ENCODE data around the gene UIMC1. TPM values are rescaled to one million over a fixed set of nuclear protein-coding genes. Genes with fewer than 3 reads are reported as not detected.
"Not testable (repeated sequence)": the region's sequence is repeated elsewhere in the genome, so short reads cannot be mapped to it uniquely, and the experiment has no call there.

UIMC1 gene
- total RNA-seq (2014; rRNA removed; shearing (Covaris generic)): 36.0 and 44.2 TPM in 2 replicates

DNA sequence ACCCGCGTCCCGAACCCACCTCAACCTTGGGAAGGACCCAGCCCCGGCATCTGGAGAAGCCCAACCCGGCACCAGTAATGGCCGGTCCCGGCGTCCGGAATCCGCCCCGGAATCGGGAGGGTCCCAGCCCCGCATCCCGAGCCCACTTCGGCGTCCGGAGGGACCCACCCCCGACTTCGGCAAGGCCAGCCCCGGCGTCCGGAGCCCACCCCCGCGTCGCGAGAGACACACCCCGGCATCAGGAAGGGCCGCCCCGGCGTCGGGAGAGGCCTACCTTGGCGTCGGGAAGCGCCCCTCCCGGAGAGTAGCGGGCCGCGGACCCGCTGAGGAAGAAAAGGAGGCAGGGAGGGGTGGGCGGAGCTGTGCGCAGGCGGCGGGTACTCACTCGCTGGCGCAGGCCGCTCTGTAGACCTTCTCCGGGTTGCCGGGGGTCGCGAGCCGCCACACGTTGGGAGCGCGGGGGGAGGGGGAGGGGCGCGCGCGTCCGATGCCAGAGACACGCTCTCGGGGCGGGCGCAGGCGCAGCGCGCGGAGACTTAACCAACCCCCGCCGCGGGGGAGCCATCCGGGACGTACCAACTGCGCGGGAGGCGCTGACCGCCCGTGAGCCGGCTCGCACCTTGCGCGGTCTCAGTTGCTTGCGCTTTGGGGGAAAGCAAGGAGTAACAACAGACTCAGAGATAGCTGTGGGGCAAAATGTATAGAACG lies at the start of gene UIMC1:
UIMC1 (minus strand) TSS at position 515 of the 708 bp plus-strand sequence. CDS start 24,164 bp downstream, outside the sequence.
- peak; percentile 97 for DNase-seq
- no peaks in the 10 kb centered on the region for H3K27me3 ChIP-seq (ENCODE audit: control insufficient read depth, insufficient read depth, low read length)
- no peaks in the 10 kb centered on the region for H3K36me3 ChIP-seq (replicated peaks; ENCODE audit: control insufficient read depth, insufficient read depth, low read length)

DNA sequence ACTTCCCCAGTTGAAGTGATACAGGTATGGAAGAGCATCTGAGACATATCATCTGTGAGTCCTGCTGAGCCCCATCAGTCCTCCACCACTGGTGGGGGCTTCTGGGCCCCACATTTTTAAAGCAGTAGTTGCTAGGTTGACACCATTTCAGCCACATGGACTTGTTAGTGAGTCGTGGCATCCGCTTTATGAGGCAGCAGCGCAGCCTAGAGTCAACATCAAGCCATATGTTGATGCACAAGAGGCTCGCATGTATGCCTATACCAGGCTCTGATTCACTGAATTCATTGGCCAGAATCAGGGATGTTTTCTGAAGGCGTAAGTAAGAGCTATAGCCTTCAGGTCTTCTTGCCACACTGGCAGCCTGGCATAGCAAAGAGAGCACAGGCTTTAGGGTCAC lies 42.7 kb upstream of the UIMC1 start:
- peaks cover 10% of the 10 kb centered on the region for H3K36me3 ChIP-seq (replicated peaks; ENCODE audit: control insufficient read depth, insufficient read depth, low read length)
- no peak for DNase-seq
- no peaks in the 10 kb centered on the region for H3K27me3 ChIP-seq (ENCODE audit: control insufficient read depth, insufficient read depth, low read length)
- no peak overlapping the region for H3K4me3 ChIP-seq (ENCODE audit: insufficient read depth, low read depth, low read length)

More for the DNA sequence above, at the start of gene UIMC1:
- peak within 1 kb of the TSS; percentile 98 for H3K4me3 ChIP-seq (ENCODE audit: insufficient read depth, low read depth, low read length)

DNA sequence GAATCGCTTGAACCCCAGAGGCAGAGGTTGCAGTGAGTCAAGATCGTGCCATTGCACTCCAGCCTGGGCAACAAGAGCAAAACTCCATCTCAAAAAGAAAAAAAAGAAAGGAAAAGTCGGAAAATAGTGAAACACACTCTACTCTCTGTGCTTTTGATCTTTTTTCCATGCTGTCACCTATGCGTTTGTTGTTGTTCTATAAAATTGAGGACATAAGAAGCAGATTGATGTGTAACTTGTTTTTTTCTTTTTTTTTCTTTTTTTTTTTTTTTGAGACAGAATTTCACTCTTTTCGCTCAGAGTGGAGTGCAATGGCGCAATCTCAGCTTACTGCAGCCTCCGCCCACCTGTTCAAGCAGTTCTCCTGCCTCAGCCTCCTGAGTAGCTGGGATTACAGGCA lies 42.0 kb upstream of the UIMC1 start:
- not testable (repeated sequence) for H3K4me3 ChIP-seq (ENCODE audit: insufficient read depth, low read depth, low read length); DNase-seq; H3K27me3 ChIP-seq (ENCODE audit: control insufficient read depth, insufficient read depth, low read length)
- H3K36me3 ChIP-seq (replicated peaks; ENCODE audit: control insufficient read depth, insufficient read depth, low read length): peaks cover 10% of the 10 kb centered on the region

DNA sequence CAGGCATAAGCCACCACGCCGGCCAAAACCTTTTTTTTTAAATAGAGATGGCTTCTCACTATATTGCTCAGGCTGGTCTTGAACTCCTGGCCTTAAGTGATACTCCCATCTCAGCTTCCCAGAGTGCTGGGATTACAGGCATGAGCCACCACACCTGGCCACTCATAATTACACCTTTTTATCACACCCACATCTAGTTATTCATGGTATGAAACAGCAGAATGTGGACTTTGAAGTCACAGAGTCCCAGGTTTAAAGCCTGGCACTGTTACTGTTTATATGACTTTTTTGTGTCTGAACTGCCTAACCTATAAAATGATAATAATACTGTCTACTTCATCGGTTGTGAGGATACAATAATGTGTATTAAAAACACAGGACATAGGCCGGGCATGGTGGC lies 39.1 kb upstream of the UIMC1 start:
- DNase-seq: no peak
- H3K27me3 ChIP-seq (ENCODE audit: control insufficient read depth, insufficient read depth, low read length): no peaks in the 10 kb centered on the region
- peaks cover 9% of the 10 kb centered on the region for H3K36me3 ChIP-seq (replicated peaks; ENCODE audit: control insufficient read depth, insufficient read depth, low read length)
- H3K4me3 ChIP-seq (ENCODE audit: insufficient read depth, low read depth, low read length): no peak overlapping the region

DNA sequence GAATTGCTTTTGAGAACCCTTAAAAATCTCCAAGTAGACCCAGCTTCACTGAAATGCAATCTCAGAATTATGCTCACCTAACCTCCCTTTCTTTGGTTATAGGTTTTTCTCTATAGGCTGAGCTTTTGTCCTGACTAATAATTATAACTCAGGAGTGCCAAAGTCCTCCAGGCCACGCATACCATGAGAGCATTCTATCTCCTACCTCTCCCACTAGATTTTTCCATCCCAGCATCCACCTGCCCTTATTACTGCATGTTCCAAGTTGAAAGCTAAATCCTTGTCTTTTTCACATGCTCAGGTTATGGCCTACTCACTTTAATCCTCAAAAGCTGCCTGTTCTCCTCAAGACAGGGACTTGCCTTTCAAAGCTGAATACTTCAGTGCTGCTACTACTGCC lies 38.1 kb upstream of the UIMC1 start:
- H3K4me3 ChIP-seq (ENCODE audit: insufficient read depth, low read depth, low read length): no peak overlapping the region
- peaks cover 9% of the 10 kb centered on the region for H3K36me3 ChIP-seq (replicated peaks; ENCODE audit: control insufficient read depth, insufficient read depth, low read length)
- DNase-seq: no peak
- H3K27me3 ChIP-seq (ENCODE audit: control insufficient read depth, insufficient read depth, low read length): no peaks in the 10 kb centered on the region

GRCh38 chr5:177043958-177044357 lies 37.4 kb upstream of the UIMC1 start:
- H3K27me3 ChIP-seq (ENCODE audit: control insufficient read depth, insufficient read depth, low read length): no peaks in the 10 kb centered on the region
- peaks cover 6% of the 10 kb centered on the region for H3K36me3 ChIP-seq (replicated peaks; ENCODE audit: control insufficient read depth, insufficient read depth, low read length)
- H3K4me3 ChIP-seq (ENCODE audit: insufficient read depth, low read depth, low read length): no peak overlapping the region
- DNase-seq: no peak

DNA sequence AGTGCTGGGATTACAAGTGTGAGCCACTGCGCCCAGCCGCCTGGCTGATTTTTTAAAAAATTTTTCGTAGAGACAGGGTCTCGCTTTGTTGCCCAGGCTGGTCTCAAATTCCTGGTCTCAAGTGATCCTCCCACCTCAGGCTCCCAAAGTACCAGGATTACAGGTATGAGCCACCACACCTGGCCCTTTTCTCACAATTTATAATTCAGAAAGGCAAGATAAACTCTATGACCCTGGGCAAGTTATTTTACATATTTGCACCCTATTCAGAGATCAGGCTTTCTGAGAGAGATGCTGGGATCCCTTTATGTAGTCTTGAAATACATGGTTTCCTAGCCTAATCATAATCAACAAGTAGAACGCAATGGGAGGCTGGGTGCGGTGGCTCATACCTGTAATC lies 36.5 kb upstream of the UIMC1 start:
- DNase-seq: no peak
- Histone ChIP-seq H3K27me3 (ENCODE audit: control insufficient read depth, insufficient read depth, low read length) (no peaks in the 10 kb centered on the region), H3K36me3 (replicated peaks; ENCODE audit: control insufficient read depth, insufficient read depth, low read length) (peaks cover 6% of the 10 kb centered on the region), H3K4me3 (ENCODE audit: insufficient read depth, low read depth, low read length) (no peak overlapping the region)

- DNase-seq: no peak
- Histone ChIP-seq H3K27me3 (ENCODE audit: control insufficient read depth, insufficient read depth, low read length) (no peaks in the 10 kb centered on the region), H3K4me3 (ENCODE audit: insufficient read depth, low read depth, low read length) (no peak overlapping the region), H3K36me3 (replicated peaks; ENCODE audit: control insufficient read depth, insufficient read depth, low read length) (peaks cover 6% of the 10 kb centered on the region)
These were observed 35.4 kb upstream of the UIMC1 start for GRCh38 chr5:177041936-177042335.

DNA sequence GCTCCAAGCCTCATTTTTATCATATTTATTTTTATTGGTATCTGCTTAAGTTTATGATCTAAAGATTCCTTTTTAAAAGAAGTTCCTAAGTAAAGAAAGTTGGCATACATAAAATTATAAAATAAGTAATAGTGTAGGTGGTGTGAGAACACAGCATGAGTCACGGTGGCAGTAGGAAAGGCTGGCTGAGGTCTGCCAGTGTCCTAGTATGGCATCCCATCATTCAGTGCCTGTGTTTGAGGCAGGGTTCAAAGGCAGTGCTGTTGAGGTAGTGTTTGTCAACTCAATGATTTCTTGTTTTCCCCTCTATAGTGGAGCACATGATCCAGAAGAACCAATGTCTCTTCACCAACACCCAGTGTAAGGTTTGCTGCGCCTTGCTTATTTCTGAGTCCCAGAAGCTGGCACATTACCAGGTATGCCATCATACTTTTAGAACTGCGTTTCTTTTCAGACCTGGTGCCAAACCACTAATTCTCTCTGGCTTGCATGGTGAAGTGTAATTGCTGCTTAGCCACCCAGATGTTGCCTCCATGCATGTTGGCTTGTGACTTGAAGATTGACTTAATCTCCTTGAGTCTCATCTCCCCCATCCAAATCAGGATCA lies 34.3 kb upstream of the UIMC1 start:
- Histone ChIP-seq H3K4me3 (ENCODE audit: insufficient read depth, low read depth, low read length) (no peak overlapping the region), H3K27me3 (ENCODE audit: control insufficient read depth, insufficient read depth, low read length) (no peaks in the 10 kb centered on the region), H3K36me3 (replicated peaks; ENCODE audit: control insufficient read depth, insufficient read depth, low read length) (peaks cover 6% of the 10 kb centered on the region)
- DNase-seq: no peak

DNA sequence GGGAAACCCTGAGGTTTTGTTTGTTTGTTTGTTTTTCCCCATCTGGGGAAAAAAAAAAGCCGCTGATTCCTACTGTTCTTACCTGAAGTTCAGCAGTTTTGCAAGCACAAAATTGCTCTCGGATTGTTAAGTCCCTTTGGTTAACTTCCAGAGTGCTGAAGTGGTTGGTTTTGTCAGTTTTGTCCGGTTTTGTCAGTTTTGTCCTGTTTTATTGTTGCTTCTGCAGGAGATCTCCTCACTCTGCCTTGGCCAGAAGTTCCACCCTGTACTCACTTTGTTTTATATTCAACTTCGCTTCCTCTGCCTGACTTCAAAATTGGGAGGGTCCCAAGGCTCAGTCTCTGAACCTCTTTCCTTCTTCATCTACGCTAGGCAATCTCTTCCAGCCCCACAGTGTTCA lies 30.3 kb upstream of the UIMC1 start:
- DNase-seq: no peak
- H3K27me3 ChIP-seq (ENCODE audit: control insufficient read depth, insufficient read depth, low read length): no peaks in the 10 kb centered on the region
- H3K4me3 ChIP-seq (ENCODE audit: insufficient read depth, low read depth, low read length): no peak overlapping the region
- H3K36me3 ChIP-seq (replicated peaks; ENCODE audit: control insufficient read depth, insufficient read depth, low read length): peaks cover 1% of the 10 kb centered on the region

- Histone ChIP-seq H3K27me3 (ENCODE audit: control insufficient read depth, insufficient read depth, low read length) (no peaks in the 10 kb centered on the region), H3K36me3 (replicated peaks; ENCODE audit: control insufficient read depth, insufficient read depth, low read length) (peaks cover 1% of the 10 kb centered on the region), H3K4me3 (ENCODE audit: insufficient read depth, low read depth, low read length) (no peak overlapping the region)
- DNase-seq: no peak
These were observed 29.9 kb upstream of the UIMC1 start for GRCh38 chr5:177036443-177036842.

DNA sequence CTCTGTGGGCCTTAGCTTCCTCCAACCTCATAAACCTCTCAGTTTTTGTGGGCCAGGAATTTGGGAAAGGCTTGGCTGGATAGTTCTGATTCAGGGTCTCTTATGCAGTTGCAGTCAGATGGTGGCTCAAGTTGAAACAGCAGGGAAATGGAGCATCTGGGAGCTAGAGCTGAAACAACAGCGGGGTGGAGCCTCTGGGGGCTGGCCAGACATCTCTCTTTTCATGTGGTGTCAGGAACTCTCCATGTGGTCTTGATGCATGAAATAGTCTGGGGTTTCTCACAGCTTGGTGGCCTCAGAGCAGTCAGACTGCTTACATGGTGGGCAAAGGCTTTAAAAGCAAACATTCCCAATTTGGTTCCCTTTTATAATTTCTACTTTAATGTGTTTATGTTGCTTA lies 29.4 kb upstream of the UIMC1 start:
- Histone ChIP-seq H3K36me3 (replicated peaks; ENCODE audit: control insufficient read depth, insufficient read depth, low read length) (peaks cover 1% of the 10 kb centered on the region), H3K27me3 (ENCODE audit: control insufficient read depth, insufficient read depth, low read length) (no peaks in the 10 kb centered on the region), H3K4me3 (ENCODE audit: insufficient read depth, low read depth, low read length) (no peak overlapping the region)
- DNase-seq: peak; percentile 68

GRCh38 chr5:177029498-177029897 lies 22.9 kb upstream of the UIMC1 start:
- no peaks in the 10 kb centered on the region for H3K27me3 ChIP-seq (ENCODE audit: control insufficient read depth, insufficient read depth, low read length)
- DNase-seq: no peak
- no peak overlapping the region for H3K4me3 ChIP-seq (ENCODE audit: insufficient read depth, low read depth, low read length)
- H3K36me3 ChIP-seq (replicated peaks; ENCODE audit: control insufficient read depth, insufficient read depth, low read length): peaks cover 3% of the 10 kb centered on the region

DNA sequence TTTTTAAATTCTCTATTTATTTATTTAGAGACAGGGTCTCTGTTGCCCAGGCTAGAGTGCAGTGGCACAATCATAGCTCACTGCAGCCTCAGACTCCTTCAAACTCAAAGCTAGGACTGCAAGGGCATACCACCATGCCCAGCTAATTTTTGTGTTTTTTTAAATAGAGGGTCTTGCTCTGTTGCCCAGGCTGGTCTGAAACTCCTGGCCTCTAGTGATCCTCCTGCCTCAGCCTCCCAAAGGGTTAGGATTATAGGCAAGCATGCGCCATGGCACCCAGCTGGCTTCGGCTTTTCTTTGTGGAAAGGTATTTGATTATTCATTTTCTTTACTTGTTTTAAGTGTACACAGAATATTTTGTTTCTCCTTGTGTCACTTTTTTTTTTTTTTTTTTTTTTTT lies 21.1 kb upstream of the UIMC1 start:
- peaks cover 3% of the 10 kb centered on the region for H3K36me3 ChIP-seq (replicated peaks; ENCODE audit: control insufficient read depth, insufficient read depth, low read length)
- no peak for DNase-seq
- no peak overlapping the region for H3K4me3 ChIP-seq (ENCODE audit: insufficient read depth, low read depth, low read length)
- H3K27me3 ChIP-seq (ENCODE audit: control insufficient read depth, insufficient read depth, low read length): no peaks in the 10 kb centered on the region

DNA sequence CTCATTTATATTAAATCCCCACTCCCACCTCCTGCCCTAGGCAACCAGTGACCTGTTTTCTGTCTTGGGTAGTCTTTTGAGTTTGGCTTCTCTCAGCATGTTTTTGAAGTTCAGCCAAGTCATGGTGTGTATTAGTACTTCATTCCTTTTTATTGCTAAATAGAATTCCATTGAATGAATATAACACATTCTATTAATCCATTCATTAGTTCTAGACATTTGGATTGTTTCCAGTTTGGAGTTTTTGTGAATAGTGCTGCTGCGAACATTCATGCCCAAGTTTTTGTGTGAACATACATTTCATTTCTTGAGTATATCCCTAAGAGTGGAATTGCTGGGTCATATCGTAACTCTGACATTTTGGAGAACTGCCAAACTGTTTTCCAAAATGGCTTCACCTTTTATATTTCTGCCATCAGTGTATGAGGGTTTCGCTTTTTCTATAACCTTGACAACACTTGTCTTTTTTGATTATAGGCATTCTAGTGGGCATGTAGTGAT lies 18.6 kb upstream of the UIMC1 start:
- DNase-seq: no peak
- peaks cover 3% of the 10 kb centered on the region for H3K36me3 ChIP-seq (replicated peaks; ENCODE audit: control insufficient read depth, insufficient read depth, low read length)
- H3K27me3 ChIP-seq (ENCODE audit: control insufficient read depth, insufficient read depth, low read length): no peaks in the 10 kb centered on the region
- H3K4me3 ChIP-seq (ENCODE audit: insufficient read depth, low read depth, low read length): no peak overlapping the region

All from H7 (cell line).